Activated CD8-positive, alpha-beta memory T cell treated with anti-CD3 and anti-CD28 coated beads for 24 hours (primary cell): ENCODE data around the gene PKMYT1.

Experiments
- DNase-seq: peaks from one replicate; pipeline ENCODE4 v3.0.0-alpha.2; 2020

PKMYT1 gene

DNA sequence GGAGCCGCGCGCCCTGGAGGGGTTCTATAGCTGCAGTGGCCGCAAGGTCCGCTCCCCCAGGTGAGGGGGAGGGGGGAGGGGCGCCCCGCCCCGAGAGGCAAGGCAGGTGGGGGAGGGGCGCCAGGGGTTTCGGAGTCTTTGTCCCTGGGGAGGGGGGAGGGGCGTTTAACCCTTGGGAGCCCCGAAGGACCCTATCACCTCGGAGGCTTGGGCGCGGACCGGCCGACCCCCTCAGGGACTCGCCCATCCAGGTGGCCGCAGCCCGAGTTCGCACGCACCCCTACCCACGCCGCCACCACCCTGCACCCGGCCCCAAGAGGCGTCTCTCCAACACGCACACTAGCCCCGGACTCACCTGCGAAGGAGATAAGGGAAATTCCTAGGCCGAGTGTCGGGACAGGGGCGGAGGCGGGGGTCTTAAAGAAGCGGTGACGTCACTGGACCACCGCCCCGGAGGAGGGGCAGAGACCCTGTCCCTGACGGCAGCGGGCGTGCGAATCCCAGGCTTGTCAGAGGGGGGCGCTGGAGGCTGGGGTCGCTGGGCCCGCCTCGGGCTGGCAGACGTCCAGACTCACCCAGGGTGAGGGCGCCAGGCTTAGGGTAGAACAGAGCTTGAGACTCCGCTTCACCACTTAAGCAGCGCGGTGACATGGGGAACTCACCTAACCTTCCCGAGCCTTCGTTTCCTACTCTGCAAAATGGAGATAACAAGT is 37.7 kb upstream of the PKMYT1 start, which contains the start of gene CLDN6:
Gene CLDN6 (minus strand): TSS at position 390 of the 713 bp plus-strand sequence. CDS start 2,162 bp downstream, outside the sequence.
- DNase-seq, result no peak

DNA sequence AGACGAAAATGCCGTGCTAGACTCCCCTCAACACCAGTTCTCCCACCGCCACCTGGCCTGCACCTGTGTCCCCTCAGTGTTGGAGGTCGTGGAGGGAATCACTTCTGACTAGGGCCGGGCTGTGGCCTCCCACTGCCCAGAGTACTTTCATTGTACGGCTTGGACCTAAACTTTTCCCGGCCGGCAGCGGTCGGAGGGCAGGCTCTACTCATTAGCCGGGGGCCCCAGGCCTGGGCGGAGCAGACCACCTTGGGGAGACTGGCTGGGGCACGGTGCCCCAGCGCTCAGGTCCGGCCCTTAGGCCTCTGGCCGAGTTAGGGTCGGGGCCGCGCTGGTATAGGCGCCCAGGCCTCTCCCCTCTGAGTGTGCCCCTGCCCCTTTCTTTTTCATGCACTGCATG is 37.1 kb upstream of the PKMYT1 start:
- no peak for DNase-seq

DNA sequence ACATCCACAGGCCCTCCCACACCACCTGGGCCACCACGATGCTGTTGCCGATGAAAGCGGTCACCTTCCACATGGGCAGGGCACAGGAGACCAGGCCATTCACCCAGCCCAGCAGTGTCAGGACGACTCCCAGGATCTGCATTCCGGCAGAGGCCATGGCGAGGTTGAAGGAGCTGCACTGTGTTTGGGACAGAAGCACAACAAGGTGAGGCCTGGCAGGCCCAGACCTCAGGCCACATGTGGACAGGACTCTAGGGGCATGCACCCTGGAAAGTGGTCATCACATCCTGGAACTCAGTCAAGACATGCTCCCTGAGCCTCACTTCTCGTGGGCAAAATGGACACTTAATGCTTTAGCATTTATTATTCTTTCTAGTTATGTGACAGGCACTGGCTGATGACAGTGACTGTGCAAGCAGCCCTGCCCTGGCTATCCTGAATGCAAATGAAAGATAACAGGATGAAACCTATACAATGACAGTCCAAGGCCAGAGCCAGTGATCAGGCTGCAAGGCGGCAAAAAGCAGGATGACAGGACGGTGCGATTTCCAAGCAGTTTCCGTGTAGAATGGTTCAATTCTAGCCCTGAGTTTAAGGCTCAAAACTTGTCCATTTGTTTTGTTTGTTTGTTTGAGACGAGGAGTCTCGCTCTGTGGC is 35.7 kb upstream of the PKMYT1 start:
- DNase-seq, result no peak

DNA sequence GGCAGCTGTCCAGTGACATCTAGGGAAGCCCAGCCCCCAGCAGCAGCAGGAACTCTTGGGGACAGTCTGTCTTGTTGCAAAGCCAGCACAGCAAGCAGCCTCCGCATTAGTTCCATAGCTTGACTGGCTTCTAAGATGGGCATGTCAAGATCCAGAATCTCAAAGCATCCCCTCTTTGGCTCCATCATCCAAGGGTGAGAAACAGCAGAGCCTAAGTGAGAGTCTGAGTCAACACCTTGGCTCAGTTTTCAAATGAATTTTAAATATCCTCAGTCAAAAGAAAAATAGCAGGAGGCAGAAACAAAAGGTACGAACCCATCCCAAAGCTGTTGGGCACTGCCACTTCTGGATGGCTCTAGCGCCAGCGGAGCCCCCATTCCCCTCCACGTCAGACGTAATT is 34.7 kb upstream of the PKMYT1 start:
- DNase-seq, result no peak

DNA sequence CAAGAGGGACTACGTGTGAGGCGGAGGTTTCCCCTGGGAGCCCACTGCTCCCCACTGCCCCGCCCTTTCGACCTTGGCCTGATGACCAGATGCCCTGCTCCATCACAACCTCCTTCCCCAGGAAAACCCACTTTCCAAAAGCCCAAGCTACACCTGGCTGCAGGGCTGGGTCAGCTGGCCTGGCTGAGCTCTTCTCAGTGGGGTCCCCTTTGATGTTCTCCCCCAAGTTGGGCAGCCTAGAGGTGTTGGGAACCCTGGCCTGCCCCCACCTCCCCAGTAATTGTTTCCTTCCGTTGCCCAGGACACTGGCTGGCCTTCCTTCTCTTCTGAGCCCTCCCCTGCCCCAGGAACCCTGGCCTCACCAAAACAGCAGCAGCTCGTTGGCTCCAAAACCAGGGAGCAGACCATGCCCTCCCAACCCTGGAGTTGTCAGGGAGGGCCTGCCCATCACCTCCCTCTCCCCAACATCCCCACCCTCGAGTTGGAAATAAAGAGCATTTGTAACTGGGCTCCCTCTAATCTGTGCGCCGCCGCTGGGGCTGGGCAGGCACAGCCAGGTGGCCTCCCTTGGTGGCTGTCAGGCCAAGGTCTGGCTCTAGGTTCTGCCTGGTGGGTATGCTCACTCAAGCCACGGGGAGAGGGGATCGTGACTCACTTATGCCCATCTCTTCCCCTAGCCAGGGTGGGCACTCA is 33.9 kb upstream of the PKMYT1 start:
- no peak for DNase-seq

DNA sequence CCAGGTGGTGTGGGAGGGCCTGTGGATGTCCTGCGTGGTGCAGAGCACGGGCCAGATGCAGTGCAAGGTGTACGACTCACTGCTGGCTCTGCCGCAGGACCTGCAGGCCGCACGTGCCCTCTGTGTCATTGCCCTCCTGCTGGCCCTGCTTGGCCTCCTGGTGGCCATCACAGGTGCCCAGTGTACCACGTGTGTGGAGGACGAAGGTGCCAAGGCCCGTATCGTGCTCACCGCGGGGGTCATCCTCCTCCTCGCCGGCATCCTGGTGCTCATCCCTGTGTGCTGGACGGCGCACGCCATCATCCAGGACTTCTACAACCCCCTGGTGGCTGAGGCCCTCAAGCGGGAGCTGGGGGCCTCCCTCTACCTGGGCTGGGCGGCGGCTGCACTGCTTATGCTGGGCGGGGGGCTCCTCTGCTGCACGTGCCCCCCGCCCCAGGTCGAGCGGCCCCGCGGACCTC is 33.3 kb upstream of the PKMYT1 start:
- no peak for DNase-seq

DNA sequence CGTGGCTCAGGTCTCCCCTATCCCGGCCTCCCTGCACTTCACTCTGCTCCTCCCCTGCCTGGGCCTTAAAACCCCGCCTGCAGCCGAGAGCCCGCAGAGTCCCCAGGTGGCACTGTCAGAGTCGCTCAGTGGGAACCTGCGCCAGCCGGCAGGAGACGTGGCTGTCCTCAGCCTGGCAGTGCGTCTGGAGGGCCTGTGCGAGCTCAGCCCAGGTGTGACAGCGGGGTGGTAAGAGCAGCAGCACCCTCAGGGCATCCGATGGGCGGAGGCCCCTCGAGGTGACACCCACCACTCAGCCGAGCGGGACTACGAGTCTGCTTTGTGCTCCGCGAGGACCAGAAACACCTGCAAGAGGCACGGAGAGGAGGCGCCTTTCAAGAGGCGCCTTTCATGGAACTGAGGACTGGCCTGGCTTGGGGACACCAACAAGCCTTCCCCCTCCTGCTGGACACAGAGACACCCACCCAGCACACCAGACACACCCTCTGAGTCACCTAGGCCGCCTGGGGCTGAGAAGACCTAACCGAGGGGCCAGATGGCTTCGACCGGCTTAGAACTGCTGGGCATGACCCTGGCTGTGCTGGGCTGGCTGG is 32.7 kb upstream of the PKMYT1 start, which contains the start of gene CLDN9:
Gene CLDN9 (plus strand): TSS at position 96 of the 593 bp plus-strand sequence. CDS start 440 bp downstream, at position 536.
- DNase-seq, result no peak

DNA sequence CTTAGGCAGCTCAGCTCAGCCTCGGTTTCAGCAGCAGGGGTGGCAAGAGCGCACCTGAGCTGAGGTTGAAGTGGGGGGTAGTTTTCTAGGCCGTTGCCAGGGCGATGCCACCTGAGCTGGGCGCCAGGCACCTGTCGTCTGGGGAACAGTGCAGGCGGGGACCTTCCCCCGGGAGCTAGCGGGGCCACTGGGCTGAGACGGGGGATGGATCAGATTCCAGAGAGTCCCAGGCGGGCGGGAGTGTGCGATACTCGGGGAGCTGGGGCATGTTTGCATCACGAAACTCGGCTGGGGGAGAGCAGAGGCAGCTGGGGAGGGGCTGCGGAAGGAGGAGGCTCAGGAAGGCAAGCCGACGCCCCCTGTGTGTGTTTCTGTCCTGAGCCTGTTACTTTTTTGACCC is 32.0 kb upstream of the PKMYT1 start:
- no peak for DNase-seq

DNA sequence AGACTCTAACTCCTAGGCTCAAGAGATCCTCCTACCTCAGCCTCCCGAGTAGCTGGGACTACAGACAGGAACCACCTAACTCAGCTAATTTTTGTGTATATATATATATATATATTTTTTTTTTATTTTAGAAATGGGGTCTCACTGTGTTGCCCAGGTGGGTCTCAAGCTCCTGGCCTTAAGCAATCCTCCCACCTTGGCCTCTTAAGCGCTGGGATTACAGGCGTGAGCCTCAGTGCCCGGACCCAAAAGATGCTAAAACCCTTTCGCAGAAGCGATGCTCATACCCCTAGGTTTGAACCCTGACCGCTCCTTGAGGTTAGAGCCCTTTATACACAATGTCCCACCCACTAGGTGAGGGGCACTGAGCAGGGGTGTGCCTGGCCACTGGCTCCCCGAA is 30.3 kb upstream of the PKMYT1 start:
- DNase-seq, result no peak

DNA sequence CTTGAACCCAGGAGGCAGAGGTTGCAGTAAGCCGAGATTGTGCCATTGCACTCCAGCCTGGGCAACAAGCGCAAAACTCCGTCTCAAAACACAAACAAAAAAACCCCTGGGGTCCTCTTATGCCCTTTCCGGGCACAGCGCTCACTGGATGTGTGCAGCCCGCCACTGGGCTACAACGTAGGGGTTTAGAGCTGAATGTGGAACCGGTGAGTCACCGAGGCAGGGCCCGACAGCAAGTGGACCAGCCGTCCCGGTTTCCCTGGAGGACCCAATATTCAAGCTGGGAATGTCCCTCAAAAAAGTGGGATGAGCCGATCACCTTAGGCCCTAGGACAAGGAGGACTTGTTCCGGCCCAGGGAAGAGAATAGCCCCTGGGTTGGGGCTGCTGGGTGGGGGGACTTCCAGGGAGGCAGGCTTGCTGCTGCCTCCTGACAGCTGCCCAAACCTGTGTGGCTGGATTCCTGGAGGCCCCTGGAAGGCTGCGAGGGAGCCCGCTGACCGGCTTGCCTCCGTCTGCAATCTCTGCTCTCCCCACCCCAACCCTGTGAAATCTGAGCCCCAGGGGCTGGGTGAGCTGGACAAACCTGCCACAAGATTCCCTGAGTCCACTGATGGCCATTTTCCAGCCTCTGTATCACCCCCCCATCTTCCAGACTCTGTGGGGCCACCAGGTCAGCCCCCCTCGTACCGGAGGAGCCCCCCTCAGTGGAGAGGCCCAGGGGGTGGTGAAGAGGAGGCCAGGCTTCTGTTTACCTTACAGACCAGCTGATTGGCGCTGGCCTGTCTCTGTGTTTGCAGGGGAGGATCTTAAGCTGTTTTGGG is 29.5 kb upstream of the PKMYT1 start:
- no peak for DNase-seq

DNA sequence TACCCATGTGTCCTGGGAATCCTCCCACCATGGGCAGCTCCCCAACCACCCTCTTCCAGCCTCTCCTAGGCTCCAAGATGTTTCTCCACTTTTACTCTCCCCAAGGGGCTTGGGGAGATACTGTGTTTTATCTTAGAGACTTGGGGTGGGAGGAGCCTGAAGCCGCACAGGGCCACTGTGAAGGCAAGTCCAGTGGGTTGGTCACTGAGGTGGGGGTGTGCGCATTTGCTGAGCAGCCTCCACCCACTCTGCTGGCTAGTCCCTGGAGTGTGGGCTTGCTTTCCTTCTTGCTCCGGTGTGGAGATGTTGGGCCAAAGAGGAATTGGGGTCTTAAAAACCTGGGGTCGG is 28.4 kb upstream of the PKMYT1 start:
- no peak for DNase-seq

DNA sequence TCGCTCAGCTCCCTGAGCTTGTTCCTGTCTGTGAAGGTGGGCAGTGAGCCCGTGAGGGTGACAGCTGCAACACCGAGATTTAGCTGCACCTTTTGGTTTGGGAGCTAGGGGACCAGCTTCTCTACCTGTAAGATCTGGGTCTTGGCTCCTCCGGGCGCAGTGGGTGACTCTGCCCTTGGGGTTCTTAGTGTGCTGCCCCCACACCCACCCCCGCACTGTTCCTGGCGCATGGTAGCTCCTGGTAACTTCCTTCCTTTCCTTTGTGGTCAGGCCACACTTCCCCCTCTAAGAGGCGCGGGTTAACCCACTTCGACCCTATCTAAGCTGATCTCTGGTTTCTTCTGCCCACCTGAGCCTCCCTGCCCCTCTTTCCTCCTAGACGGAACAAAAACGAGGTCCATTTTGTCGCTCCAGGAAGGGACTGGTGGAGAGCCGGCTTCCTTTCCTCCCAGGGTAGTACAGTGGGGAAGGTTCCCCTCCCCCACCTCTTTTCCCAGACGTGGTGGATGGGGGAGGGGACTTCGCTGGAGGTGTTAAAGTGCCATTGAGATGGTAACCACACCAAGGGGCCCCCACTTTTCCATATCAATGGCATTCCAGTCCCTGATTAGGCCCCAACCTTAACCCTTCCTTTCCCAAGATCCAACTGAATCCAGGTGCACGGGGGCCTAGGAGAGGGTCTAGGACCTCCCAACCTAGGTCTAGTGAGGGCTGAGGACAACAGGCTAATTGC is 27.9 kb upstream of the PKMYT1 start:
- DNase-seq, result peak; percentile 64

DNA sequence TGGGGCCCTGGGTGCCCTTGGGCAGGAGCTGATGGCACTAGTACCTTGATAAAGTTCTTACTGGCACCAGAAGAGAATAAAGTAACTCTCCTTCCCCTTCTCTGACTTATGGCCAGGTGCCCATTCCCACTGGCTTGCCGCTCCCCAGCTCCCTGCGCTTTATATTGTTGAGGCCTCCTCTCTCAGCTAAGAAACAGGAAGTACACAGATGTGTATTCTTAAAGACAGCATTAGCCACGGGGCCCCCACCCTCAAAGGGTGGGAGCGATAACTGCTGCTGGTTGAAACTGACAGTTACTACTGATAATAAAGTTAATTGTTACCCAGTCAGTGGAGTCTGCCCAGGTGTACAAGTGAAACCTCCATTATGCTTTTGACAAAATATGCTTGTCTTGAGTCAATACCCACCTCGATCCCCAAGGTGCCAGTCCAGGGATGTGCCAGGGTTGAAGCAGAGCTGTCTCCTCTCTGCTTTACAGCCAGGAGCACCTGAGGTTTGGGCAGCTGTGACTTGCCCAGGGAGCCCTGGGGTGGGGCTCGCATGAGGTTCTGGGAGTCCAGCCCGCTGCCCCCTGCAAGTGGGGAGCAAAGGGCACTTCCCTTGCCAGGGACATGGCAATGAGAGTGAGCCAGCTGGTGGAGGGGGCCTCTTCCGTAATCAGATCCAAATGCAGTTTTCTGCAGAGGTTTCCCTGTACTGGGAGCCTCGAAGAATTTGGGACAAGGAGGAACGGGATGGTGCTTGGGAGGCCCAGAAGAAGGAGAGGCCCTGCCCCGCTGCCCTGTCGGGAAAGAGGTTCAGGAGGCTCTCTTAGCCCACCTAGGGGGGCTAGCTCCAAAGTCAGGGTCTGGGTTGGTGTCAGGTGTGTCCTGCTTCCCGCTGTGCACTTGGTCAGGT is 27.1 kb upstream of the PKMYT1 start:
- no peak for DNase-seq

DNA sequence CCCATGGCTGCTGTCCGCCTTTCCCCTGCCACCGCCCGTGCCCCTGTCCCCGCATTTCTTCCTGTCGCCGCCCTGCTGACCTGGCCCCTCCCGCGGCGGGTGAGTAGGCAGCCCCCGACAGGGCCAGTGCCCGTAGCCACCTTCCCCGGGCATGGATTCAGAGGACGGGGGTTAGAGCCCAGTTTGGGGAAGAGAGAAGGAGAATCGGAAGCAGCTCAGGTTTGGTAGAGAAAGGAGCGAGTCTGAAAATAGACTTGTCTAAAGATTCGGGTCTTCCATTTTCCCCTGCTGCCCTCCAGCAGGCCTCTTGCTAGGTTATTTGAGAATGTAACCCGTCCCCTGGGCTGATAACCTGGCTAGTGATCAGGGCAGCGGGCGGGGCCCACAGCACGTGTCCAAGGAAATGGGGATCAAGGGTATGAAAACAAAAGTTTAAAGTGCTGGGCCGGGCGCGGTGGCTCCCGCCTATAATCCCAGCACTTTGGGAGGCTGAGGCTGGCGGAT is 24.6 kb upstream of the PKMYT1 start:
- DNase-seq, result no peak

DNA sequence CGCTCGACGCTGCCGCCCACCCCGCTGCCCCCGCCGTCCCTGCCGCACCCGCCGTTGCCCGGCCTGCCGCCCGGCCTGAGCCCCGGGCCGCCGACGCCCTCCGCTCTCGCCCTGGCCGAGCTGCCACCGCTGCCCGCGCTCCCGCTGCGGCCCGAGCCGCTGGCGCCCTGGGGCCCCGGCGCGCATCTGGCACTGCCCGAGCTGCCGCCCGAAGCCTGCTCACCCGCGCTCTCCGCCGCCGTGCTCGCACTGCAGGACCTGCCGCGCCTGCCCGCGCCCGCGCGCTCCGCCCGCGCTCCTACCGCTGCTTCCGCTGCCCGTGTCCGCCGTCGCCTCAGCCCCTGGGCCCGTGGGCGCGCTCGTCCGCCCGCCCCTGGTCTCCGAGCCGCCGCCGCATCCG is 24.1 kb upstream of the PKMYT1 start:
- DNase-seq, result no peak

DNA sequence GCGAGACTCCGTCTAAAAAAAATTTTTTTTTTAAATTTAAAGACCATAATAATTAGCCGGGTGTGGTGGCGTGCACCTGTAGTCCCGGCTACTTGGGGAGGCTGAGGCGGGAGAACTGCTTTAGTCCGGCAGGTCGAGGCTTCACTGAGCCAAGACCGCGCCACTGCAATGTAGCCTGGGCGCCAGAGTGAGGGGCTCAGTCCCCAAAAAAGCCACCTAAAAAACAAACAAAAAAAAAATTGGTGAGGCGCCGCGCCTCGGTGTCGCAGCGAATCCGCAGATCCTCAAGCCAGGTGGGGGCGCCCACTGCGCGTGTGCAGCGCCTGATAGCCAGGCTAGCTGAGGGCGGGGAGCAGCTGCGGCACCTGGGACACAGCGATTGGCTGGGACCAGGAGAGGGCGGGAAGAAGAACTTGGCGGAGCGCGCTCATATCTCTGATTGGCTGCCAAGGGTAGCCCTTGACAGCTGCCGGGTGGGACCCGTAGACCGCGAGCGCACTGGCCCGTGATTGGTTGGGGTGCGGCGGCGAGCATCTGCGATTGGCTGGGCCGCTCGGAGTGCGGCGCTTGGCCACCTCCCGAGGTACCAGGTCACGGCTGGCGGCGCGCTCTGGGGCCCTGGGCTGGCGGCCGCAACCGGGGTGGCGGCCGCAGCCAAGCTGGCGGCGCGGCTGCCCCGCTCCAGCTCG is 23.5 kb upstream of the PKMYT1 start:
- peak; percentile 93 for DNase-seq

DNA sequence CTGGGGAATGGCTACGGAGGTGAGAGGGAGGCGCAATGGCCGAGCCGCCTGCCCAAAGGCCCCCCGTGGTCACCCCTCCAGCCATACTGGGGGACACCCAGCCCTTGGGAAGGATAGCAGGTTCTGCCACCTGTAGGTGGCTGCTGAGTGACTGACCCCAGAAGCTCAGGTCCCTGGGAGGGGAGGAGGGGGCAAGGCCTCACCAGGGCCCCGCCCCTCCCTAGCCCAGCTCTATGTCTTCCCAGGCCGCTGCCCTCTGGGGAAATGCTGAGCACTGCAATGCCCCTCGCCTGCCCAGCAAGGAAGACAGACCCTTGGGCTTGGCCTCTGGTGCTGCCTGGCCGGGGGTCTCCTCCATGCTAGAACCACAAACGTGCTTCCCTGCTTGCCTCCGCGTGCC is 21.1 kb upstream of the PKMYT1 start:
- no peak for DNase-seq

DNA sequence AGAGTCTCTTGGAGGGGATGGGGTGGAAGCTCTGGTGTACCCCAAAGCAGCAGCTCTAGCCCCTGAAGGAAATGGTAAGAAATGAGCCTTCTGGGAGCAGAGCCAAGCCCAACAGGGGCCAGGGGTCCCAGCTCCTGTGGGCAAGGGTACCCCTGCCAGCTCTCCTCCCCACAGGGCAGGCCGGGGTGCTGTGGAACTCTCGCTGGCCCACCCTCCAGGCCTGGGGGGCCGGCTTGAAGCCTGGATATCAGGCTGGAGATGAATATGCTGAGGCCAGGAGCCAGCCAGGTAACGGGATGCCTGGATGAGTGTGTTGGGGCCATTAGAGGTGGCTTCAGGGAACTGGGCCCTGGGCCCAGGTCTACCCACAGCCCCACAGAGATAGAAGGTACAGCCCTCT is 20.3 kb upstream of the PKMYT1 start:
- DNase-seq, result no peak

DNA sequence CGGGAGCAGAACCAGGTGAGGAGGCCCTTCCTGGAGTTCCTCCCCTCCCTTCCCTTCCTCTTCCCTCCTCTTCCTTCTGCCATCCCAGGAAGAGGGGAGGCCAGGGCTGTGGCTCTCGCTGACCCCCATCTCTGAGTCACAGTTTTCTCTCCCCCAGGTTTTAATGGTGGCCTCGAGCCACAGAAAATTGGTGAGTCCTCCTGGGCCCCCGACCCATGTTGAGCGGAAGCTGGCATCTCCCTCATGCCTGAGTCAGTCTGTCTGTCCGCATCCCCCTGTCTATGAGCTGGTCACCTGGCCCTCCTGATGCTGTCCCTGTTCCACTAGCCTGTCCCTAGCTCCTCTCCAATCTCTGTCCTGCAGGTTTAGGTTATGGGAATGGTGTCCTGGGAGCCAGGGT is 19.7 kb upstream of the PKMYT1 start:
- DNase-seq, result no peak

DNA sequence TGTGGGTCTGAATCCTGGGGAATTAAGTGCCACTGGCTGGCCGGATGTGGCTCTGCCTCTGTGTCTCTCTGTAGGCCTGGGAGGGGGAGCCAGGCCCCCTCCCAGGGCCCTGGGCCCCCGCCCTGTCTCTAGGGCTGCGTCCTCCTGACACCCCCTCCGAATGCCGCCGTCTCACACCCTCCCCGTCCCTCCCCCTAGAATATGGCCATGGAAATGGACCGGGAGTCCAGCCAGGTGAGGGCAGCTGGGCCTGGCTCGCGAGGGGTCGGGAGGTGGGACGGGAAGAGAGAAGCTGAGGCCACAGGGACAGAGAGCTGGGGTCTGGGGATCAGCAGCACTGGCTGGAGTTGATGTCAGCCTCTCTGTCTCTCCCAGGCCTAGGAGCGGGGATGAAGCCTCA is 16.1 kb upstream of the PKMYT1 start:
- no peak for DNase-seq
